Chondrocyte (in vitro differentiated cells): ENCODE results near the gene KIF20A. TPM values are rescaled to one million over a fixed set of nuclear protein-coding genes. Genes with fewer than 3 reads are reported as not detected.
"Not testable (repeated sequence)": the region's sequence is repeated elsewhere in the genome, so short reads cannot be mapped to it uniquely, and the experiment has no call there.

Experiments used
- DNase-seq: peaks from one replicate; pipeline ENCODE4 v3.0.0; 2021; ENCODE audit warnings: mixed read lengths, low spot score
- H3K27ac Mint-ChIP-seq: one replicate; pipeline ENCODE4 v1.8.0; 2021; ENCODE audit warnings: mild to moderate bottlenecking, moderate library complexity, mixed read lengths; ENCODE audit not compliant: unreplicated experiment
- H3K27me3 Mint-ChIP-seq: 2 replicates; pipeline ENCODE4 v1.8.0; 2021; ENCODE audit warnings: low read depth, mixed read lengths
- H3K36me3 Mint-ChIP-seq: 2 replicates; pipeline ENCODE4 v1.8.0; 2021; ENCODE audit warnings: low read depth, mixed read lengths
- H3K4me1 Mint-ChIP-seq: 2 replicates; pipeline ENCODE4 v1.8.0; 2021; ENCODE audit warnings: low read depth, mild to moderate bottlenecking, mixed read lengths
- H3K4me3 Mint-ChIP-seq: one replicate; pipeline ENCODE4 v1.8.0; 2021; ENCODE audit warnings: mild to moderate bottlenecking, moderate library complexity, mixed read lengths; ENCODE audit not compliant: unreplicated experiment
- H3K9me3 Mint-ChIP-seq: 2 replicates; pipeline ENCODE4 v1.8.0; 2021; ENCODE audit warnings: low read depth, mixed read lengths
- total RNA-seq: library from RNA; stranded (reverse); gene quantifications from 3 replicates; pipeline ENCODE4 v1.2.1, GENCODE V29; 2021
- TF ChIP-seq, protein P1 (sequence below): fragments of 200-600 bp; sonication (generic); IDR thresholded peaks from 2 replicates; pipeline ENCODE4 v1.5.0; 2021; ENCODE audit warnings: antibody characterized with exemption, mild to moderate bottlenecking, moderate library complexity

The KIF20A gene
- total RNA-seq, 1 donor from 2014 or later: 14.3 TPM

DNA sequence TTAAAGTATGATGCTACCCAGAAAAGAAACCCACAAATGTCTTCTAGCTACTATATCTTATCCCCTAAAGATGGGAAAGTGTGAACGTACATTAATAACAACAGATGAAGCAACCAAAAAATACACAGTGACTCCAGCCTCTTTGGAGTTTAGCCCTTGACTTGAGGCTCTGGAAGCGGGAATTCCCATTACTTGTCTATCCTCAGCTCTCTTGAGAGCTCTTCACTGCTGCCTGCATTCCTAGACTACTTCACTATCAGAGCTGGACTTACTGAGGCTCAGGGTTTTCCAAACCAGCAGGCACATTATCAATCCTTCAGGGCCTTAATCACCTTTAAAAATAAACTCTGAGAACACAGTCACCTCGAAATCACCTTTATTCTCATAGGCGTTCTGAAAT is 38.6 kb upstream of the KIF20A start:
- Mint-ChIP-seq H3K4me1 (peaks cover 8% of the 10 kb centered on the region), H3K4me3 (no peak overlapping the region), H3K9me3 (no peaks in the 10 kb centered on the region), H3K36me3 (no peaks in the 10 kb centered on the region), H3K27ac (no peak overlapping the region), H3K27me3 (no peaks in the 10 kb centered on the region)
- no peak for DNase-seq
- TF ChIP-seq, protein P1, sequence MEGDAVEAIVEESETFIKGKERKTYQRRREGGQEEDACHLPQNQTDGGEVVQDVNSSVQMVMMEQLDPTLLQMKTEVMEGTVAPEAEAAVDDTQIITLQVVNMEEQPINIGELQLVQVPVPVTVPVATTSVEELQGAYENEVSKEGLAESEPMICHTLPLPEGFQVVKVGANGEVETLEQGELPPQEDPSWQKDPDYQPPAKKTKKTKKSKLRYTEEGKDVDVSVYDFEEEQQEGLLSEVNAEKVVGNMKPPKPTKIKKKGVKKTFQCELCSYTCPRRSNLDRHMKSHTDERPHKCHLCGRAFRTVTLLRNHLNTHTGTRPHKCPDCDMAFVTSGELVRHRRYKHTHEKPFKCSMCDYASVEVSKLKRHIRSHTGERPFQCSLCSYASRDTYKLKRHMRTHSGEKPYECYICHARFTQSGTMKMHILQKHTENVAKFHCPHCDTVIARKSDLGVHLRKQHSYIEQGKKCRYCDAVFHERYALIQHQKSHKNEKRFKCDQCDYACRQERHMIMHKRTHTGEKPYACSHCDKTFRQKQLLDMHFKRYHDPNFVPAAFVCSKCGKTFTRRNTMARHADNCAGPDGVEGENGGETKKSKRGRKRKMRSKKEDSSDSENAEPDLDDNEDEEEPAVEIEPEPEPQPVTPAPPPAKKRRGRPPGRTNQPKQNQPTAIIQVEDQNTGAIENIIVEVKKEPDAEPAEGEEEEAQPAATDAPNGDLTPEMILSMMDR: no peak

GRCh38 chr5:138141734-138142133 is 37.2 kb upstream of the KIF20A start:
- Mint-ChIP-seq H3K27ac (no peak overlapping the region), H3K27me3 (no peaks in the 10 kb centered on the region), H3K4me1 (peaks cover 8% of the 10 kb centered on the region), H3K9me3 (no peaks in the 10 kb centered on the region), H3K36me3 (no peaks in the 10 kb centered on the region), H3K4me3 (no peak overlapping the region)
- TF ChIP-seq, protein P1: no peak
- DNase-seq: no peak

DNA sequence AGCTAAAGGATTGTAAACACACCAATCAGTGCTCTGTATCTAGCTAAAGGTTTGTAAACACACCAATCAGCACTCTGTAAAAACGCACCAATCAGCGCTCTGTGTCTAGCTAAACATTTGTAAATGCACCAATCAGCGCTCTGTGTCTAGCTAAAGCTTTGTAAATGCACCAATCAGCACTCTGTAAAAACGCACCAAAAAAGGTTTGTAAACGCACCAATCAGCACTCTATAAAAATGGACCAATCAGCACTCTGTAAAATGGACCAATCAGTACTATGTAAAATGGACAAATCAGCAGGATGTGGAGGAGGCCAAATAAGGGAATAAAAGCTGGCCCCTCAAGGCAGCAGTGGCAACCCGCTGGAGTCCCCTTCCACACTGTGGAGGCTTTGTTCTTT is 35.3 kb upstream of the KIF20A start:
- H3K4me3 Mint-ChIP-seq, H3K9me3 Mint-ChIP-seq, H3K4me1 Mint-ChIP-seq, H3K27me3 Mint-ChIP-seq, H3K27ac Mint-ChIP-seq, H3K36me3 Mint-ChIP-seq, DNase-seq: not testable (repeated sequence)

GRCh38 chr5:138148811-138149210 is 30.1 kb upstream of the KIF20A start:
- Mint-ChIP-seq H3K36me3 (no peaks in the 10 kb centered on the region), H3K4me1 (no peaks in the 10 kb centered on the region), H3K27ac (peak overlapping the region; percentile 69), H3K9me3 (no peaks in the 10 kb centered on the region), H3K27me3 (no peaks in the 10 kb centered on the region), H3K4me3 (no peak overlapping the region)
- TF ChIP-seq, protein P1: no peak
- DNase-seq: no peak

- DNase-seq: no peak
- no peaks in the 10 kb centered on the region for H3K9me3 Mint-ChIP-seq
- no peaks in the 10 kb centered on the region for H3K4me1 Mint-ChIP-seq
- H3K4me3 Mint-ChIP-seq: no peak overlapping the region
- TF ChIP-seq, protein P1: no peak
- H3K27me3 Mint-ChIP-seq: peaks cover 1% of the 10 kb centered on the region
- no peaks in the 10 kb centered on the region for H3K36me3 Mint-ChIP-seq
- no peak overlapping the region for H3K27ac Mint-ChIP-seq
Measured at GRCh38 chr5:138149530-138149929, 29.4 kb upstream of the KIF20A start.

DNA sequence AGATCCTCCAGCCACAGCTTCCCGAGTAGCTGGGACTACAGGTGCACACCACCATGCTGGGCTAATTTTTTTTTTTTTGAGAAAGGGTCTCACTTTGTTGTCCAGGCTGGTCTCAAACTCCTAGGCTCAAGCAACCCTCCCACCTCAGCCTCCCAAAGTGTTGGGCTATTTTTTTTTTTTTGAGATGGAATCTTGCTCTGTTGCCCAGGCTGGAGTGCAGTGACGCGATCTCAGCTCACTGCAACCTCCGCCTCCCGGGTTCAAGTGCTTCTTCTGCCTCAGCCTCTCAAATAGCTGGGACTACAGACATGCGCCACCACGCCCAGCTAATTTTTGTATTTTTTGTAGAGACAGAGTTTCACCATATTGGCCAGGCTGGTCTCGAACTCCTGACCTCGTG is 22.9 kb upstream of the KIF20A start:
- not testable (repeated sequence) for H3K4me1 Mint-ChIP-seq, H3K27me3 Mint-ChIP-seq, DNase-seq, H3K27ac Mint-ChIP-seq, H3K4me3 Mint-ChIP-seq, H3K9me3 Mint-ChIP-seq
- H3K36me3 Mint-ChIP-seq: peaks cover 29% of the 10 kb centered on the region
